Endothelial cell of umbilical vein (primary cell): ENCODE data around the gene USP34. TPM values are rescaled to one million over a fixed set of nuclear protein-coding genes. Genes with fewer than 3 reads are reported as not detected.
"Not testable (repeated sequence)": the region's sequence is repeated elsewhere in the genome, so short reads cannot be mapped to it uniquely, and the experiment has no call there.

Experiments used
- BruUV-seq: library from RNA; stranded (reverse); fragments of 400-500 nt; replicated peaks from 2 replicates; lab custom pipeline; 2021; lab: Mats Ljungman, UMichigan
- CTCF ChIA-PET: fragments of 300-600, 350-600 bp; sonication (Branson Sonifier 250); formaldehyde crosslinking; loops from one replicate; lab custom pipeline; 2021; ENCODE audit warnings: antibody characterized with exemption, inconsistent platforms; lab: Charles Lee
- POLR2A ChIA-PET: fragments of 300-600, 350-600 bp; sonication (Branson Sonifier 250); formaldehyde crosslinking; loops from one replicate; lab custom pipeline; 2021; ENCODE audit warnings: antibody characterized with exemption, inconsistent platforms; lab: Charles Lee
- DNase-seq: peaks from one replicate; pipeline ENCODE4 v3.0.0-alpha.2; 2011; ENCODE audit warnings: low read depth, low spot score
- FAIRE-seq: peaks from 2 replicates; lab custom pipeline; 2011; peaks lifted over from hg19 to GRCh38; lab: Jason Lieb, UNC
- H2AFZ ChIP-seq: 2 replicates; pipeline ENCODE4 v1.6.0; 2012; ENCODE audit warnings: low read depth, low read length, control low read depth, inconsistent platforms
- H3K27ac ChIP-seq: 2 replicates; pipeline ENCODE4 v1.5.1; 2011; ENCODE audit warnings: low read depth, mild to moderate bottlenecking, control low read depth, low read length, moderate library complexity; ENCODE audit not compliant: insufficient read depth
- H3K27me3 ChIP-seq, 2 experiments: 2 replicates each; pipeline versions ENCODE4 v1.6.0 to v1.6.1; 2011; ENCODE audit warnings: low read length in 2 of 2, mixed read lengths in 1 of 2; ENCODE audit not compliant: control insufficient read depth in 2 of 2, insufficient read depth in 2 of 2
- H3K36me3 ChIP-seq, 2 experiments: 2 replicates in 1 of 2; 3 replicates in 1 of 2; pipeline ENCODE4 v1.5.1; 2011; ENCODE audit warnings: low read length in 2 of 2, mild to moderate bottlenecking in 1 of 2, moderate library complexity in 1 of 2; ENCODE audit not compliant: control insufficient read depth in 2 of 2, insufficient read depth in 2 of 2; ENCODE audit errors: extremely low read depth in 1 of 2
- H3K4me1 ChIP-seq: 3 replicates; pipeline ENCODE4 v1.5.1; 2011; ENCODE audit warnings: mild to moderate bottlenecking, low read length; ENCODE audit not compliant: control insufficient read depth, insufficient read depth; ENCODE audit errors: extremely low read depth
- H3K4me2 ChIP-seq: 2 replicates; pipeline ENCODE4 v1.6.1; 2011; ENCODE audit warnings: low read length, control low read depth, mixed read lengths; ENCODE audit not compliant: insufficient read depth
- H3K4me3 ChIP-seq, 3 experiments: fragments of 200-600 bp in 1 of 3; sonication (generic), shearing (Covaris generic) in 1 of 3; replicated peaks in 1 of 3; 2 replicates each; pipeline ENCODE4 v1.5.1; 2011 to 2016; ENCODE audit warnings: control low read depth in 3 of 3, low read length in 3 of 3, mild to moderate bottlenecking in 2 of 3, inconsistent platforms in 1 of 3, low read depth in 1 of 3, moderate library complexity in 1 of 3; ENCODE audit not compliant: insufficient read depth in 1 of 3
- H3K79me2 ChIP-seq: 2 replicates; pipeline ENCODE4 v1.6.0; 2012; ENCODE audit warnings: low read length, inconsistent platforms; ENCODE audit not compliant: control insufficient read depth, insufficient read depth
- H3K9ac ChIP-seq: replicated peaks from 2 replicates; pipeline ENCODE3; 2011; ENCODE audit warnings: low read length, control low read depth; ENCODE audit not compliant: insufficient read depth; ENCODE audit errors: extremely low read depth
- H3K9me1 ChIP-seq: replicated peaks from 3 replicates; pipeline ENCODE4 v1.6.0; 2011; ENCODE audit warnings: mild to moderate bottlenecking, low read length; ENCODE audit not compliant: control insufficient read depth, insufficient read depth; ENCODE audit errors: extremely low read depth
- H3K9me3 ChIP-seq: replicated peaks from 2 replicates; pipeline ENCODE4 v1.5.1; 2012; ENCODE audit warnings: low read length, inconsistent platforms; ENCODE audit not compliant: control insufficient read depth, insufficient read depth
- H4K20me1 ChIP-seq: replicated peaks from 2 replicates; pipeline ENCODE3; 2011; ENCODE audit warnings: mild to moderate bottlenecking, low read length; ENCODE audit not compliant: control insufficient read depth, insufficient read depth; ENCODE audit errors: extremely low read depth
- CTCF ChIP-seq, 2 donors: IDR thresholded peaks; 1 replicate in 1 of 2; 2 replicates in 1 of 2; pipeline ENCODE4 v1.5.1; 2011; ENCODE audit warnings: low read length in 2 of 2, mild to moderate bottlenecking in 2 of 2, moderate library complexity in 2 of 2, control low read depth in 1 of 2, inconsistent platforms in 1 of 2, low read depth in 1 of 2; ENCODE audit not compliant: insufficient read depth in 1 of 2; ENCODE audit errors: extremely low read depth in 1 of 2
- EZH2 ChIP-seq: IDR thresholded peaks from 2 replicates; pipeline ENCODE4 v1.6.1; 2012; ENCODE audit warnings: borderline replicate concordance, low read depth, mild to moderate bottlenecking, moderate library complexity, low read length, inconsistent platforms; ENCODE audit not compliant: severe bottlenecking
- FOS ChIP-seq: IDR thresholded peaks from 2 replicates; pipeline ENCODE4 v1.6.1; 2011; ENCODE audit warnings: mild to moderate bottlenecking, low read length, moderate library complexity, borderline replicate concordance; ENCODE audit not compliant: insufficient read depth
- GATA2 ChIP-seq: IDR thresholded peaks from 2 replicates; pipeline ENCODE4 v1.7.0; 2011; ENCODE audit warnings: low read depth, mild to moderate bottlenecking, moderate library complexity, mixed read lengths, low read length; ENCODE audit not compliant: insufficient read length, insufficient read depth
- JUN ChIP-seq: IDR thresholded peaks from 2 replicates; pipeline ENCODE4 v1.6.1; 2011; ENCODE audit warnings: borderline replicate concordance, low read depth; ENCODE audit not compliant: insufficient read length, insufficient read depth
- MAX ChIP-seq: IDR thresholded peaks from 2 replicates; pipeline ENCODE4 v1.6.1; 2011; ENCODE audit not compliant: insufficient read depth, insufficient read length
- MYC ChIP-seq: IDR thresholded peaks from one replicate; pipeline ENCODE4 v1.6.1; 2011; ENCODE audit warnings: mild to moderate bottlenecking, low read depth, low read length
- POLR2A ChIP-seq: IDR thresholded peaks from 2 replicates; pipeline ENCODE4 v1.6.1; 2012; ENCODE audit warnings: low read depth, mild to moderate bottlenecking, control low read depth, low read length
- POLR2AphosphoS5 ChIP-seq: IDR thresholded peaks from 2 replicates; pipeline ENCODE4 v1.6.1; 2012; ENCODE audit warnings: low read depth, mild to moderate bottlenecking, control low read depth, low read length, moderate library complexity; ENCODE audit not compliant: insufficient read depth
- dilution Hi-C: fragments of 300-500 bp; cut with MboI; formaldehyde crosslinking; loops from one replicate; pipeline ENCODE4 v1.15.0; 2019; ENCODE audit warnings: low sequenced_read_pairs; ENCODE audit not compliant: extremely low pct_ligation_motif_present
- intact Hi-C: fragments of 100-400 bp; cut with micrococcal nuclease; formaldehyde crosslinking; loops from one replicate; pipeline ENCODE4 v1.10.0; 2022
- polyA plus RNA-seq, 4 experiments: library from polyadenylated mRNA; depleted of rRNA in 3 of 4; stranded (reverse) in 3 of 4; unstranded in 1 of 4; fragments of >200 nt; gene quantifications; 2 replicates each; pipeline versions ENCODE4 v1.2.1 to v1.2.3, GENCODE V29; 2011 to 2012; ENCODE audit warnings: missing spikeins in 1 of 4
- total RNA-seq: library from RNA; stranded (reverse); gene quantifications from 2 replicates; pipeline ENCODE4 v1.2.3, GENCODE V29; 2021

Gene USP34
- total and polyA plus RNA-seq, 2 donors (not counting 3 experiments of a cell fraction or from before 2014, with no cell fraction given), result 46.3 to 96.9 TPM

GRCh38 chr2:61167579-61167978 is 303.3 kb downstream of the USP34 start:
- no peaks in the 10 kb centered on the region for H3K4me1 ChIP-seq
- POLR2A ChIA-PET, result interaction anchor here (0.7 kb wide), 1 partner anchor 9 kb away, joined by 7 read pairs; no protein-coding TSS in a partner anchor
- no TSS peak for BruUV-seq
- H3K9me3 ChIP-seq, result no peaks in the 10 kb centered on the region
- no peaks in the 10 kb centered on the region for H3K79me2 ChIP-seq
- no peak for FAIRE-seq
- H3K36me3 ChIP-seq, result no peaks in the 10 kb centered on the region
- H3K4me2 ChIP-seq, result no peak overlapping the region
- dilution Hi-C loops, result no loop called here
- CTCF ChIA-PET, result no interaction called here
- H3K9ac ChIP-seq, result no peak overlapping the region
- H3K27me3 ChIP-seq, result no peaks in the 10 kb centered on the region
- no peak overlapping the region for H2AFZ ChIP-seq
- no peak overlapping the region for H3K27ac ChIP-seq
- H3K4me3 ChIP-seq, result no peak overlapping the region
- TF ChIP-seq MAX, result no peak
- TF ChIP-seq FOS, result no peak
- no peak for TF ChIP-seq MYC
- no peak for TF ChIP-seq POLR2A
- TF ChIP-seq JUN, result no peak
- intact Hi-C loops, result no loop called here
- no peak for DNase-seq
- H4K20me1 ChIP-seq, result no peaks in the 10 kb centered on the region
- no peaks in the 10 kb centered on the region for H3K9me1 ChIP-seq

GRCh38 chr2:61165946-61166345 is 304.9 kb downstream of the USP34 start:
- Histone ChIP-seq H3K36me3 (no peaks in the 10 kb centered on the region), H3K9me3 (no peaks in the 10 kb centered on the region), H3K4me1 (no peaks in the 10 kb centered on the region), H3K79me2 (no peaks in the 10 kb centered on the region), H3K27ac (no peak overlapping the region), H3K9me1 (no peaks in the 10 kb centered on the region), H4K20me1 (no peaks in the 10 kb centered on the region), H3K4me3 (no peak overlapping the region), H2AFZ (no peak overlapping the region), H3K27me3 (no peaks in the 10 kb centered on the region), H3K9ac (no peak overlapping the region), H3K4me2 (no peak overlapping the region)
- ChIA-PET POLR2A (no interaction called here), CTCF (no interaction called here)
- dilution Hi-C loops (no loop called here), intact Hi-C loops (no loop called here)
- FAIRE-seq, result no peak
- no peak for TF ChIP-seq MYC
- no peak for TF ChIP-seq POLR2AphosphoS5
- no peak for TF ChIP-seq CTCF (IDR thresholded peaks at IDR 0.05; ENCODE audit: extremely low read depth in 1 of 2, insufficient read depth in 1 of 2, low read depth in 1 of 2, low read length in 2 of 2)
- TF ChIP-seq MAX, result no peak
- TF ChIP-seq GATA2, result no peak
- no peak for TF ChIP-seq JUN
- no peak for TF ChIP-seq POLR2A
- no peak for TF ChIP-seq FOS
- no peak for TF ChIP-seq EZH2
- no peak for DNase-seq
- no TSS peak for BruUV-seq

GRCh38 chr2:61165082-61165481 is 305.8 kb downstream of the USP34 start:
- dilution Hi-C loops, H3K4me2 ChIP-seq, H3K27ac ChIP-seq, H3K27me3 ChIP-seq, CTCF ChIA-PET, BruUV-seq, H3K36me3 ChIP-seq, H3K9me3 ChIP-seq, H3K4me1 ChIP-seq, H4K20me1 ChIP-seq, H2AFZ ChIP-seq, H3K79me2 ChIP-seq, H3K9me1 ChIP-seq, H3K4me3 ChIP-seq, H3K9ac ChIP-seq, DNase-seq, FAIRE-seq, intact Hi-C loops: not testable (repeated sequence)
- POLR2A ChIA-PET, result interaction anchor here (1.1 kb wide), 1 partner anchor 11 kb away, joined by 3 read pairs; no protein-coding TSS in a partner anchor
